Stomach (tissue), 9 donors: Measurements from ENCODE around the gene SAPCD2. TPM values are rescaled to one million over a fixed set of nuclear protein-coding genes. Genes with fewer than 3 reads are reported as not detected.
A peak's percentile ranks its signal among the peaks of the same experiment; 100 is the strongest.
"Not testable (repeated sequence)": the region's sequence is repeated elsewhere in the genome, so short reads cannot be mapped to it uniquely, and the experiment has no call there.

Experiments used
- DNase-seq, 2 donors: peaks; one replicate each; pipeline versions ENCODE4 v3.0.0 to v3.0.0-alpha.2; 2013 to 2019
- H3K27ac ChIP-seq, 5 donors: fragments of 200-600 bp in 4 of 5; sonication (generic) in 4 of 5; one replicate each; pipeline ENCODE4 v1.5.1; 2013 to 2019; ENCODE audit warnings: mild to moderate bottlenecking in 1 of 5, moderate library complexity in 1 of 5
- H3K27me3 ChIP-seq, 3 donors: fragments of 200-600 bp; sonication (generic); one replicate each; pipeline ENCODE4 v1.5.1; 2017 to 2019; ENCODE audit warnings: mixed run types in 1 of 3
- H3K36me3 ChIP-seq, 4 donors: fragments of 200-600 bp; sonication (generic); 1 replicate in 3 of 4; 2 replicates in 1 of 4; pipeline ENCODE4 v1.5.1; 2016 to 2019
- H3K4me1 ChIP-seq, 4 donors: fragments of 200-600 bp; sonication (generic); one replicate each; pipeline ENCODE4 v1.5.1; 2016 to 2019
- H3K4me3 ChIP-seq, 4 donors: fragments of 200-600 bp; sonication (generic) in 3 of 4; one replicate each; pipeline ENCODE4 v1.5.1; 2016 to 2019; ENCODE audit warnings: mild to moderate bottlenecking in 1 of 4
- H3K9me3 ChIP-seq, 4 donors: fragments of 200-600 bp; sonication (generic); one replicate each; pipeline ENCODE4 v1.5.1; 2016 to 2019
- EP300 ChIP-seq: sonication (generic); formaldehyde crosslinking; IDR thresholded peaks from one replicate; pipeline ENCODE4 v1.6.1; 2017; ENCODE audit warnings: antibody characterized with exemption
- POLR2A ChIP-seq, 4 donors: fragments of 450-650 bp; IDR thresholded peaks; one replicate each; pipeline ENCODE4 v1.6.1; 2016; ENCODE audit warnings: antibody characterized with exemption in 4 of 4, control low read depth in 2 of 4, mild to moderate bottlenecking in 1 of 4, moderate library complexity in 1 of 4
- POLR2AphosphoS5 ChIP-seq, 3 donors: sonication (generic); formaldehyde crosslinking; IDR thresholded peaks; one replicate each; pipeline ENCODE4 v1.6.1; 2016; ENCODE audit warnings: antibody characterized with exemption in 3 of 3
- WGBS, 5 donors: extraction: QIAGEN DNeasy Blood & Tissue Kit in 3 of 5; methylation state at CpG; one replicate each; pipeline versions ENCODE4 v1.1.5 to v1.1.7; 2013 to 2018; 5-methylcytosine and 5-hydroxymethylcytosine counted together
- intact Hi-C: fragments of 100-400 bp; cut with DNase I; formaldehyde crosslinking; loops from one replicate; pipeline ENCODE4 v1.15.1; 2023; ENCODE audit warnings: low total_unique reads
- polyA plus RNA-seq, 3 donors: library from polyadenylated mRNA; stranded (reverse); fragments of 200-250 nt; gene quantifications; one replicate each; pipeline ENCODE4 v1.2.3, GENCODE V29; 2013
- total RNA-seq, 5 donors: library from RNA; depleted of rRNA; stranded (reverse); fragments of >200 nt; gene quantifications; one replicate each; pipeline versions ENCODE4 v1.1.0 to v1.2.3, GENCODE V29; 2014 to 2016
- TF ChIP-seq, protein P1 (sequence below), 7 experiments: fragments of 450-650 bp in 4 of 7; fragments of 200-600 bp in 3 of 7; sonication (generic) in 3 of 7; IDR thresholded peaks; one replicate each; pipeline ENCODE4 v1.5.1; 2016 to 2019; ENCODE audit warnings: antibody characterized with exemption in 7 of 7, control low read depth in 2 of 7, mild to moderate bottlenecking in 1 of 7
- donor health status: healthy with polysubstance abuse.
- donor health status: Bipolar disorder and iron deficiency.
- donor health status: healthy.

SAPCD2 gene
- total and polyA plus RNA-seq, 8 donors: 1.7 to 84.9 (median 3.8) TPM; not detected in 1

DNA sequence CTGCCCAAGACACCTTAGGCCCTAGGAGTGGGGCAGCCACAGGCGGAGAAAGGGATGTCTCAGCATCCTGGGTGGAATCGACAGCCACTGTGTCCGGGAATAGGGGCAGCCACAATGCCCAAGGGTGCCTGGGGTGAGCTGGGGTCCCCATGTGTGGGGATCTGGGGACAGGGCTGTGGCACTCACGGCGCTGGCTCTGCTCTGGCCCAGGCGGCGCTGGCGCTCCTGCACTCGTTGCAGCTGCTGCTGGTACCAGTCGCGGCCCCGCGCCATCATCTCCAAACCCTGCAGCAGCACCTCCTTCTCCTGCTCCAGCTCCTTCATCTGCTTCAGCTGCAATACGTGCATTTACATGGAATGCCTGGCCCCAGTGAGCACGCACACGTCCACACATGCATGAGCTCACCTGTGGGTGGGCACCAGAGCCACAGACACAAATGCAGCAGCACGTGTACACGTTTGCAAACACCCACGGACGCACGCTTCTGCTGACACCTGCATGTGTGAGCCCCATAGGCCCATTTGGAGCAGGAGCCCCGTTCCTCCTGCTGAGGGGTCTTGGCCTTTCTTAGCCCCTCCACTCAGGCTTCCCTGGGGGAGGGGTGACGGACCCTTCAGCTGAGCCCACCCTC is 4.9 kb downstream of the SAPCD2 start:
- Histone ChIP-seq H3K4me3 (no peak overlapping the region), H3K36me3 (no peaks in the 10 kb centered on the region), H3K4me1 (peaks cover 12 to 47% (median 30%) of the 10 kb centered on the region in 4 donors), H3K27ac (no peak overlapping the region), H3K9me3 (no peaks in the 10 kb centered on the region), H3K27me3 (peaks cover 0 to 32% (median 11%) of the 10 kb centered on the region in 3 donors)
- DNase-seq: no peak
- TF ChIP-seq, protein P1, sequence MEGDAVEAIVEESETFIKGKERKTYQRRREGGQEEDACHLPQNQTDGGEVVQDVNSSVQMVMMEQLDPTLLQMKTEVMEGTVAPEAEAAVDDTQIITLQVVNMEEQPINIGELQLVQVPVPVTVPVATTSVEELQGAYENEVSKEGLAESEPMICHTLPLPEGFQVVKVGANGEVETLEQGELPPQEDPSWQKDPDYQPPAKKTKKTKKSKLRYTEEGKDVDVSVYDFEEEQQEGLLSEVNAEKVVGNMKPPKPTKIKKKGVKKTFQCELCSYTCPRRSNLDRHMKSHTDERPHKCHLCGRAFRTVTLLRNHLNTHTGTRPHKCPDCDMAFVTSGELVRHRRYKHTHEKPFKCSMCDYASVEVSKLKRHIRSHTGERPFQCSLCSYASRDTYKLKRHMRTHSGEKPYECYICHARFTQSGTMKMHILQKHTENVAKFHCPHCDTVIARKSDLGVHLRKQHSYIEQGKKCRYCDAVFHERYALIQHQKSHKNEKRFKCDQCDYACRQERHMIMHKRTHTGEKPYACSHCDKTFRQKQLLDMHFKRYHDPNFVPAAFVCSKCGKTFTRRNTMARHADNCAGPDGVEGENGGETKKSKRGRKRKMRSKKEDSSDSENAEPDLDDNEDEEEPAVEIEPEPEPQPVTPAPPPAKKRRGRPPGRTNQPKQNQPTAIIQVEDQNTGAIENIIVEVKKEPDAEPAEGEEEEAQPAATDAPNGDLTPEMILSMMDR (IDR thresholded peaks at IDR 0.05): no peak
- TF ChIP-seq EP300 (no peak), POLR2A (IDR thresholded peaks at IDR 0.05) (no peak), POLR2AphosphoS5 (IDR thresholded peaks at IDR 0.05) (no peak)
- intact Hi-C loops: no loop called here
- WGBS, 5 donors: 90 to 94% (median 93%) methylated on average over 15 to 23 of the region's 23 CpGs

DNA sequence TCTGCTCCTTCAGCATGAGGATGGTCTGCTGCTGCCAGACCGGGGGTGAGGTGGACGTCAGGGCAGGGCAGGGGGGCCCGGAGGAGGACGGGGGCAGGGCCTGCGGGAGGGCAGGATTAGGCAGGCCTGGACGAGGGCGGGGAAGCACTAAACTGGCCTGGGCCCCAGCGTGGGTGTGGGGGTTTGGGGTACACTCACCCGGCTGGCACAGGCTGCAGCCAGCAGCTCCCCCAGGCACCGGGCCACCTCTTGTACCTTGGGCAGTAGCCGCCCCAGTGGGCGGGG is 5.5 kb downstream of the SAPCD2 start:
- intact Hi-C loops: no loop called here
- WGBS, 5 donors: 82 to 90% (median 85%) methylated on average over 11 to 12 of the region's 12 CpGs
- no peaks in the 10 kb centered on the region for H3K36me3 ChIP-seq
- no peaks in the 10 kb centered on the region for H3K9me3 ChIP-seq
- peaks cover 0 to 28% (median 11%) of the 10 kb centered on the region in 3 donors for H3K27me3 ChIP-seq
- H3K4me1 ChIP-seq: peaks cover 6 to 40% (median 27%) of the 10 kb centered on the region in 4 donors
- no peak overlapping the region for H3K4me3 ChIP-seq
- TF ChIP-seq POLR2AphosphoS5 (IDR thresholded peaks at IDR 0.05) (no peak), EP300 (no peak), POLR2A (IDR thresholded peaks at IDR 0.05) (no peak)
- TF ChIP-seq, protein P1 (IDR thresholded peaks at IDR 0.05): no peak
- no peak for DNase-seq
- H3K27ac ChIP-seq: no peak overlapping the region

GRCh38 chr9:137064027-137064879 is 6.1 kb downstream of the SAPCD2 start:
- no peaks in the 10 kb centered on the region for H3K9me3 ChIP-seq
- H3K4me1 ChIP-seq: peaks cover under 1 to 35% (median 21%) of the 10 kb centered on the region in 4 donors
- peaks cover 0 to 22% (median 5%) of the 10 kb centered on the region in 3 donors for H3K27me3 ChIP-seq
- H3K27ac ChIP-seq: no peak overlapping the region
- no peaks in the 10 kb centered on the region for H3K36me3 ChIP-seq
- peak; percentile 77 to 85 for DNase-seq
- WGBS, 5 donors: 47 to 55% (median 52%) methylated on average over 44 to 55 of the region's 55 CpGs
- intact Hi-C loops: no loop called here
- TF ChIP-seq, protein P1 (IDR thresholded peaks at IDR 0.05): peak in 6 of 7 experiments; percentile 86 to 100 (median 98)
- TF ChIP-seq POLR2AphosphoS5 (IDR thresholded peaks at IDR 0.05) (peak in 1 of 3 donors; percentile 66), POLR2A (IDR thresholded peaks at IDR 0.05) (no peak)
- H3K4me3 ChIP-seq: no peak overlapping the region

DNA sequence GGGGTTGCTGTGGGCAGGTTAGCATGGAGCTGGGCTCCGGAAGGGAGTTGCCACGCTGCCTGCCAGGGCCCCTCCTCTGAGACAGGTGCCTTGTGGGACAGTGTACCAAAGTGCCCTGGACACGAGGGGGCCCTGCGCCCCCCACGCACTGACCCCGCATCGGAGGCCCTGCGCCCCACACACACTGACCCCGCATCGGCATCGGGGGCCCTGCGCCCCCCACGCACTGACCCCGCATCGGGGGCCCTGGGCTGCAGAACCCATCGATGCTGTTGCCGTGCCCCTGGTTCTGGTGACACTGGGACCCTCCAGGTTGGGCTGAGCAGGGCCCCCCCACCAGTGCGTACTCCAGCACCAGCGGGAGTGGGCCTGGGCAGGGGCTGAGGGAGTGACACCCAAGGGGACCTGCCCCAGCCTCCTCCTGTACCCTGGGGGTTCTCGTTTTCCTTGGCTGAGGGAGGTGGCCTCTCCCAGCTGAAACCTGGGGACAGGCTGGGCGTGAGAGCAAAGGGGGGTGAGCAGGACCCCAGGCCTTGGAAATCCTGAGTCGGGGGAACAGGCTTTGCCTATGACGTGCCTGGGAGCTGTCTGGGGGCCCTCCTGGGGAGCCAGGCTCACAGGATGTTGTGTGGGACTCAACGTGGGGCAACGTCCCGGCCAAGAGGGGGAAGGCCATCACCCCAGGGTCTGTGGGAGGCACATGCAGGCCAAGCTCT is 6.9 kb downstream of the SAPCD2 start:
- TF ChIP-seq EP300 (no peak), POLR2A (IDR thresholded peaks at IDR 0.05) (no peak), POLR2AphosphoS5 (IDR thresholded peaks at IDR 0.05) (no peak)
- TF ChIP-seq, protein P1 (IDR thresholded peaks at IDR 0.05): no peak
- intact Hi-C loops: no loop called here
- WGBS, 5 donors: 73 to 88% (median 83%) methylated on average over 11 to 26 of the region's 26 CpGs
- DNase-seq: no peak
- Histone ChIP-seq H3K27ac (no peak overlapping the region), H3K4me1 (peaks cover 0 to 28% (median 17%) of the 10 kb centered on the region in 4 donors), H3K27me3 (peaks cover 0 to 14% (median 0%) of the 10 kb centered on the region in 3 donors), H3K9me3 (no peaks in the 10 kb centered on the region), H3K4me3 (no peak overlapping the region), H3K36me3 (no peaks in the 10 kb centered on the region)

- H3K9me3 ChIP-seq, intact Hi-C loops, DNase-seq, H3K36me3 ChIP-seq, H3K27ac ChIP-seq, H3K4me3 ChIP-seq, H3K27me3 ChIP-seq: not testable (repeated sequence)
- H3K4me1 ChIP-seq: peaks cover 0 to 25% (median 15%) of the 10 kb centered on the region in 4 donors
- 80 to 92% (median 87%) methylated on average over 1 to 7 of the region's 9 CpGs for WGBS, 5 donors
These were observed 7.6 kb downstream of the SAPCD2 start for GRCh38 chr9:137062798-137063197.
